IMR-90 (cell line): ENCODE data around the gene NELL1. TPM values are rescaled to one million over a fixed set of nuclear protein-coding genes. Genes with fewer than 3 reads are reported as not detected.

Source experiments
- ATAC-seq: fragments of 200-7000 bp; cut with Tn5 transposase; 2 replicates; pipeline ENCODE4 v1.9.1; 2020; ENCODE audit warnings: low read depth, mild to moderate bottlenecking, moderate library complexity
- BruUV-seq: library from RNA; stranded (reverse); fragments of 400-500 nt; replicated peaks from 2 replicates; lab custom pipeline; 2021; lab: Mats Ljungman, UMichigan
- CTCF ChIA-PET: fragments of 300-600 bp; formaldehyde crosslinking; extraction: SDS; loops from one replicate; lab custom pipeline; 2021; ENCODE audit warnings: antibody characterized with exemption; lab: Yijun Ruan, JAX
- POLR2A ChIA-PET: fragments of 300-600 bp; sonication (Branson Sonifier 250); formaldehyde crosslinking; loops from one replicate; lab custom pipeline; 2022; ENCODE audit warnings: antibody characterized with exemption; ENCODE audit not compliant: unreplicated experiment; lab: Charles Lee
- DNase-seq: peaks from one replicate; pipeline ENCODE4 v3.0.0; 2013
- H2AFZ ChIP-seq: replicated peaks from 2 replicates; pipeline ENCODE3; 2013; ENCODE audit warnings: low read length, mild to moderate bottlenecking; ENCODE audit not compliant: poor library complexity
- H2AK5ac ChIP-seq: 2 replicates; pipeline ENCODE4 v1.6.1; 2013; ENCODE audit warnings: low read depth, low read length, inconsistent platforms
- H2AK9ac ChIP-seq: replicated peaks from 2 replicates; pipeline ENCODE3; 2013; ENCODE audit warnings: mild to moderate bottlenecking, low read depth, low read length, moderate library complexity; ENCODE audit not compliant: poor library complexity
- H2BK120ac ChIP-seq: 2 replicates; pipeline ENCODE4 v1.6.1; 2013; ENCODE audit warnings: low read depth, low read length, inconsistent platforms
- H2BK15ac ChIP-seq: 3 replicates; pipeline ENCODE4 v1.6.1; 2013; ENCODE audit warnings: low read depth, low read length, inconsistent platforms
- H2BK20ac ChIP-seq: 2 replicates; pipeline ENCODE4 v1.6.1; 2013; ENCODE audit warnings: low read depth, mild to moderate bottlenecking, inconsistent platforms, low read length, moderate library complexity
- H2BK5ac ChIP-seq: 2 replicates; pipeline ENCODE4 v1.6.1; 2013; ENCODE audit warnings: mild to moderate bottlenecking, low read depth, low read length, inconsistent platforms; ENCODE audit not compliant: poor library complexity, severe bottlenecking
- H3K14ac ChIP-seq: replicated peaks from 2 replicates; pipeline ENCODE4 v1.6.1; 2013; ENCODE audit warnings: low read depth, low read length, inconsistent platforms
- H3K18ac ChIP-seq: 2 replicates; pipeline ENCODE4 v1.6.1; 2013; ENCODE audit warnings: low read depth, low read length, control low read depth
- H3K23ac ChIP-seq: 2 replicates; pipeline ENCODE4 v1.6.1; 2013; ENCODE audit warnings: low read depth, low read length, inconsistent platforms
- H3K27ac ChIP-seq: 2 replicates; pipeline ENCODE4 v1.5.1; 2013; ENCODE audit warnings: mild to moderate bottlenecking, control low read depth, low read length; ENCODE audit not compliant: insufficient read depth
- H3K27me3 ChIP-seq: 2 replicates; pipeline ENCODE4 v1.6.1; 2013; ENCODE audit warnings: low read length; ENCODE audit not compliant: control insufficient read depth, insufficient read depth
- H3K36me3 ChIP-seq: 2 replicates; pipeline ENCODE4 v1.6.1; 2013; ENCODE audit warnings: low read length, mixed read lengths; ENCODE audit not compliant: control insufficient read depth, insufficient read depth
- H3K4ac ChIP-seq: 2 replicates; pipeline ENCODE4 v1.6.1; 2013; ENCODE audit warnings: low read depth, low read length, inconsistent platforms
- H3K4me1 ChIP-seq: 2 replicates; pipeline ENCODE4 v1.6.1; 2013; ENCODE audit warnings: low read length, mixed read lengths; ENCODE audit not compliant: control insufficient read depth, insufficient read depth
- H3K4me2 ChIP-seq: 2 replicates; pipeline ENCODE4 v1.6.1; 2013; ENCODE audit warnings: low read depth, mild to moderate bottlenecking, control low read depth, low read length, moderate library complexity
- H3K4me3 ChIP-seq: 2 replicates; pipeline ENCODE4 v1.5.1; 2013; ENCODE audit warnings: low read depth, mild to moderate bottlenecking, control low read depth, low read length, moderate library complexity; ENCODE audit not compliant: insufficient read depth
- H3K56ac ChIP-seq: 2 replicates; pipeline ENCODE4 v1.6.1; 2013; ENCODE audit warnings: low read length, inconsistent platforms; ENCODE audit not compliant: insufficient read depth; ENCODE audit errors: extremely low read depth
- H3K79me1 ChIP-seq, 2 experiments: 2 replicates each; pipeline ENCODE4 v1.6.1; 2013; ENCODE audit warnings: low read length in 2 of 2, inconsistent platforms in 1 of 2, low read depth in 1 of 2
- H3K9ac ChIP-seq: 2 replicates; pipeline ENCODE4 v1.6.1; 2013; ENCODE audit warnings: low read depth, low read length, control low read depth
- H3K9me1 ChIP-seq: 2 replicates; pipeline ENCODE4 v1.6.1; 2013; ENCODE audit warnings: low read length, inconsistent platforms; ENCODE audit not compliant: insufficient read depth
- H3K9me3 ChIP-seq: 2 replicates; pipeline ENCODE4 v1.6.1; 2013; ENCODE audit warnings: low read length; ENCODE audit not compliant: control insufficient read depth, insufficient read depth
- H4K20me1 ChIP-seq: 2 replicates; pipeline ENCODE4 v1.6.1; 2013; ENCODE audit warnings: low read length, inconsistent platforms; ENCODE audit not compliant: insufficient read depth
- H4K5ac ChIP-seq: 2 replicates; pipeline ENCODE4 v1.6.1; 2013; ENCODE audit warnings: mild to moderate bottlenecking, low read depth, low read length, control low read depth
- H4K8ac ChIP-seq, 2 experiments: 2 replicates each; pipeline ENCODE4 v1.6.1; 2013; ENCODE audit warnings: low read depth in 2 of 2, low read length in 2 of 2, control low read depth in 1 of 2, inconsistent platforms in 1 of 2
- H4K91ac ChIP-seq: 2 replicates; pipeline ENCODE4 v1.6.1; 2013; ENCODE audit warnings: low read depth, low read length, inconsistent platforms; ENCODE audit not compliant: insufficient read depth
- BHLHE40 ChIP-seq: fragments of 150-350 bp; IDR thresholded peaks from 2 replicates; pipeline ENCODE4 v1.6.1; 2016; ENCODE audit warnings: mild to moderate bottlenecking, low read depth, low read length
- CEBPB ChIP-seq: IDR thresholded peaks from 2 replicates; pipeline ENCODE4 v1.6.1; 2012; ENCODE audit warnings: low read depth, low read length, improper control_type of control experiment
- MAFK ChIP-seq: IDR thresholded peaks from 2 replicates; pipeline ENCODE4 v1.6.1; 2012; ENCODE audit warnings: low read depth, low read length, improper control_type of control experiment
- MAZ ChIP-seq: IDR thresholded peaks from 2 replicates; pipeline ENCODE4 v1.6.1; 2012; ENCODE audit warnings: low read depth, mild to moderate bottlenecking, low read length, improper control_type of control experiment, moderate library complexity, borderline replicate concordance
- POLR2A ChIP-seq: IDR thresholded peaks from 2 replicates; pipeline ENCODE4 v1.6.1; 2012; ENCODE audit warnings: mild to moderate bottlenecking, low read depth, low read length
- WGBS, 2 experiments: methylation state at CpG; one replicate each; pipeline versions ENCODE4 v1.1.5 to v1.1.7; 2013; ENCODE audit warnings: missing lambda C conversion rate in 2 of 2; ENCODE audit not compliant: insufficient read length in 1 of 2; ENCODE audit errors: extremely low coverage in 2 of 2; 5-methylcytosine and 5-hydroxymethylcytosine counted together
- dilution Hi-C: fragments of 300-500 bp; cut with HindIII; formaldehyde crosslinking; loops from one replicate; pipeline ENCODE4 v1.14.3; 2018; ENCODE audit warnings: low sequenced_read_pairs; ENCODE audit not compliant: unreplicated experiment
- in situ Hi-C: fragments of 300-500 bp; cut with MboI; formaldehyde crosslinking; loops from 3 replicates; pipeline ENCODE4 v1.14.3; 2019; ENCODE audit warnings: low sequenced_read_pairs, inconsistent platforms, mixed read lengths
- intact Hi-C: fragments of 100-400 bp; cut with micrococcal nuclease; formaldehyde crosslinking; loops from 2 replicates; pipeline ENCODE4 v1.10.0; 2022
- polyA plus RNA-seq, 3 experiments: library from polyadenylated mRNA; depleted of rRNA; stranded (reverse); fragments of >200 nt; gene quantifications; 2 replicates each; pipeline ENCODE4 v1.2.3, GENCODE V29; 2012; ENCODE audit warnings: low replicate concordance in 1 of 3
- total RNA-seq: library from RNA; depleted of rRNA; stranded (reverse); fragments of >200 nt; gene quantifications from 2 replicates; pipeline ENCODE4 v1.2.3, GENCODE V29; 2012
- TF ChIP-seq, protein P1 (sequence below): conservative IDR thresholded peaks from 2 replicates; pipeline ENCODE4 v1.5.1; 2012; ENCODE audit warnings: mild to moderate bottlenecking, low read depth, low read length, improper control_type of control experiment
- TF ChIP-seq, protein P2 (sequence below): fragments of 150-350 bp; IDR thresholded peaks from 2 replicates; pipeline ENCODE4 v1.6.1; 2017; ENCODE audit warnings: mild to moderate bottlenecking, antibody characterized with exemption, low read length, low read depth

NELL1 gene
- total and polyA plus RNA-seq, 2 of the 4 experiments (the other 2 are of a cell fraction), result not detected

DNA sequence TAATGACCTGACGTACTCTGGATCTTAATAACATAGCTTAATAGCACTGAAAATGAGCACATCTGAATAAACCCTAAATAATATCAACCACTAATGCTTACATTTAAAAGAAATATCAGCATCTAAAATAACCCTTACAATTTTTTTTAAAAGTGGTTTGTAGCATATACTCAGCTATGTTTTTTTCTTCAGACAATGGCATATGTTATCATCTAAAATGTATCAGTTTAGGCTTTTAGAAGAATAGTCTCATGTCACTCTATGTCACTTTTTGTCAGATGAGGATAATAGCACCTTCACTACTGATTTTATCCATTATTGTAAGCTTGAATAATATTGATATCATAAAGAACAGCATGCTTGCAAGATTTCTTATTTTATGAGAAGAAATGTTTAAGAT, 868.6 kb downstream of the NELL1 start:
- H3K4me1 ChIP-seq, result no peaks in the 10 kb centered on the region
- TF ChIP-seq MAZ (no peak), MAFK (no peak), BHLHE40 (no peak), POLR2A (no peak), CEBPB (no peak)
- TF ChIP-seq, protein P1, sequence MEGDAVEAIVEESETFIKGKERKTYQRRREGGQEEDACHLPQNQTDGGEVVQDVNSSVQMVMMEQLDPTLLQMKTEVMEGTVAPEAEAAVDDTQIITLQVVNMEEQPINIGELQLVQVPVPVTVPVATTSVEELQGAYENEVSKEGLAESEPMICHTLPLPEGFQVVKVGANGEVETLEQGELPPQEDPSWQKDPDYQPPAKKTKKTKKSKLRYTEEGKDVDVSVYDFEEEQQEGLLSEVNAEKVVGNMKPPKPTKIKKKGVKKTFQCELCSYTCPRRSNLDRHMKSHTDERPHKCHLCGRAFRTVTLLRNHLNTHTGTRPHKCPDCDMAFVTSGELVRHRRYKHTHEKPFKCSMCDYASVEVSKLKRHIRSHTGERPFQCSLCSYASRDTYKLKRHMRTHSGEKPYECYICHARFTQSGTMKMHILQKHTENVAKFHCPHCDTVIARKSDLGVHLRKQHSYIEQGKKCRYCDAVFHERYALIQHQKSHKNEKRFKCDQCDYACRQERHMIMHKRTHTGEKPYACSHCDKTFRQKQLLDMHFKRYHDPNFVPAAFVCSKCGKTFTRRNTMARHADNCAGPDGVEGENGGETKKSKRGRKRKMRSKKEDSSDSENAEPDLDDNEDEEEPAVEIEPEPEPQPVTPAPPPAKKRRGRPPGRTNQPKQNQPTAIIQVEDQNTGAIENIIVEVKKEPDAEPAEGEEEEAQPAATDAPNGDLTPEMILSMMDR, result no peak
- TF ChIP-seq, protein P2, sequence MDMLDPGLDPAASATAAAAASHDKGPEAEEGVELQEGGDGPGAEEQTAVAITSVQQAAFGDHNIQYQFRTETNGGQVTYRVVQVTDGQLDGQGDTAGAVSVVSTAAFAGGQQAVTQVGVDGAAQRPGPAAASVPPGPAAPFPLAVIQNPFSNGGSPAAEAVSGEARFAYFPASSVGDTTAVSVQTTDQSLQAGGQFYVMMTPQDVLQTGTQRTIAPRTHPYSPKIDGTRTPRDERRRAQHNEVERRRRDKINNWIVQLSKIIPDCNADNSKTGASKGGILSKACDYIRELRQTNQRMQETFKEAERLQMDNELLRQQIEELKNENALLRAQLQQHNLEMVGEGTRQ, result no peak
- H4K91ac ChIP-seq, result no peak overlapping the region
- H3K4me3 ChIP-seq, result no peak overlapping the region
- H3K56ac ChIP-seq, result no peak overlapping the region
- H2BK5ac ChIP-seq, result no peak overlapping the region
- CTCF ChIA-PET, result interaction anchor here (1.0 kb wide), 1 partner anchor 28 kb away, joined by 3 read pairs; no protein-coding TSS in a partner anchor
- no peak overlapping the region for H2BK120ac ChIP-seq
- no TSS peak for BruUV-seq
- dilution Hi-C loops (no loop called here), in situ Hi-C loops (no loop called here), intact Hi-C loops (no loop called here)
- no peaks in the 10 kb centered on the region for H3K36me3 ChIP-seq
- no peaks in the 10 kb centered on the region for H3K9me1 ChIP-seq
- H4K8ac ChIP-seq, result no peak overlapping the region
- H3K27ac ChIP-seq, result no peak overlapping the region
- no peak overlapping the region for H3K18ac ChIP-seq
- no peak overlapping the region for H2AFZ ChIP-seq
- no peak overlapping the region for H2AK5ac ChIP-seq
- WGBS, 2 experiments, result no CpG with 5 or more reads among the region's 1 CpG
- H3K9ac ChIP-seq, result no peak overlapping the region
- no peak overlapping the region for H4K5ac ChIP-seq
- no peaks in the 10 kb centered on the region for H4K20me1 ChIP-seq
- no peak overlapping the region for H3K4me2 ChIP-seq
- no peak overlapping the region for H3K4ac ChIP-seq
- no peak for DNase-seq
- H3K79me1 ChIP-seq, result no peaks in the 10 kb centered on the region
- H2AK9ac ChIP-seq, result no peak overlapping the region
- H3K27me3 ChIP-seq, result no peaks in the 10 kb centered on the region
- no peak overlapping the region for H3K14ac ChIP-seq
- H2BK15ac ChIP-seq, result no peak overlapping the region
- POLR2A ChIA-PET, result no interaction called here
- H3K9me3 ChIP-seq, result peaks cover 11% of the 10 kb centered on the region
- no peak overlapping the region for H3K23ac ChIP-seq
- H2BK20ac ChIP-seq, result no peak overlapping the region
- ATAC-seq, result no peak
